PC-3 (cell line): ENCODE results near the gene SHCBP1L. TPM values are rescaled to one million over a fixed set of nuclear protein-coding genes. Genes with fewer than 3 reads are reported as not detected.

Experiments
- ATAC-seq: fragments of 200-7000 bp; cut with Tn5 transposase; 2 replicates; pipeline ENCODE4 v1.9.1; 2020; ENCODE audit warnings: mild to moderate bottlenecking, moderate library complexity
- BruUV-seq: library from RNA; stranded (reverse); fragments of 400-500 nt; replicated peaks from 2 replicates; lab custom pipeline; 2021; lab: Mats Ljungman, UMichigan
- CTCF ChIA-PET: fragments of 300-600 bp; sonication (Branson Sonifier 250); formaldehyde crosslinking; loops from one replicate; lab custom pipeline; 2022; ENCODE audit warnings: antibody characterized with exemption; lab: Charles Lee
- POLR2A ChIA-PET: fragments of 300-600 bp; sonication (Branson Sonifier 250); formaldehyde crosslinking; loops from one replicate; lab custom pipeline; 2022; ENCODE audit warnings: antibody characterized with exemption; ENCODE audit not compliant: unreplicated experiment; lab: Charles Lee
- DNase-seq: peaks from one replicate; pipeline ENCODE4 v3.0.0-alpha.2; 2015
- H2AFZ ChIP-seq: fragments of 300-600 bp; sonication (generic); 2 replicates; pipeline ENCODE4 v1.6.0; 2016; ENCODE audit warnings: antibody characterized with exemption, low read length
- H3F3A ChIP-seq: fragments of 300-600 bp; sonication (generic); one replicate; pipeline ENCODE4 v1.6.0; 2017; ENCODE audit warnings: antibody characterized with exemption, low read length, control low read depth, mild to moderate bottlenecking; ENCODE audit not compliant: unreplicated experiment
- H3K27ac ChIP-seq: fragments of 300-600 bp; sonication (generic); 2 replicates; pipeline ENCODE4 v1.5.1; 2016; ENCODE audit warnings: mild to moderate bottlenecking, low read length
- H3K27me3 ChIP-seq: fragments of 300-600 bp; sonication (generic); 2 replicates; pipeline ENCODE4 v1.6.1; 2016; ENCODE audit warnings: low read length, mixed read lengths
- H3K36me3 ChIP-seq: fragments of 300-600 bp; sonication (generic); 2 replicates; pipeline ENCODE4 v1.6.1; 2016; ENCODE audit warnings: low read depth, mixed run types, low read length, mixed read lengths
- H3K4me1 ChIP-seq: fragments of 300-600 bp; sonication (generic); 2 replicates; pipeline ENCODE4 v1.5.1; 2016; ENCODE audit warnings: low read length; ENCODE audit not compliant: insufficient read depth
- H3K4me2 ChIP-seq: fragments of 300-600 bp; sonication (generic); 2 replicates; pipeline ENCODE4 v1.6.0; 2016; ENCODE audit warnings: low read length
- H3K4me3 ChIP-seq: fragments of 300-600 bp; sonication (generic); 2 replicates; pipeline ENCODE4 v1.5.1; 2016; ENCODE audit warnings: mild to moderate bottlenecking, low read length, mixed read lengths
- H3K79me2 ChIP-seq: fragments of 300-600 bp; sonication (generic); 2 replicates; pipeline ENCODE4 v1.6.1; 2017; ENCODE audit warnings: low read length, mixed read lengths
- H3K9ac ChIP-seq: fragments of 300-600 bp; sonication (generic); 2 replicates; pipeline ENCODE4 v1.6.0; 2016; ENCODE audit warnings: mild to moderate bottlenecking, low read length
- H3K9me2 ChIP-seq: fragments of 300-600 bp; sonication (generic); replicated peaks from 2 replicates; pipeline ENCODE4 v1.6.1; 2016; ENCODE audit warnings: mixed run types, low read length, mixed read lengths
- H3K9me3 ChIP-seq: fragments of 300-600 bp; sonication (generic); 2 replicates; pipeline ENCODE4 v1.6.1; 2016; ENCODE audit warnings: low read length, mixed read lengths
- H4K20me1 ChIP-seq: fragments of 300-600 bp; sonication (generic); 2 replicates; pipeline ENCODE4 v1.6.1; 2016; ENCODE audit warnings: low read length, mixed read lengths
- CTCF ChIP-seq: fragments of 300-600 bp; sonication (generic); conservative IDR thresholded peaks from 2 replicates; pipeline ENCODE4 v1.5.1; 2017; ENCODE audit warnings: antibody characterized with exemption, low read depth, mild to moderate bottlenecking, low read length
- EZH2 ChIP-seq: fragments of 300-600 bp; sonication (generic); IDR thresholded peaks from one replicate; pipeline ENCODE4 v1.6.1; 2017; ENCODE audit warnings: antibody characterized with exemption, mild to moderate bottlenecking, low read length; ENCODE audit not compliant: unreplicated experiment
- EZH2phosphoT487 ChIP-seq: fragments of 300-600 bp; sonication (generic); IDR thresholded peaks from 2 replicates; pipeline ENCODE4 v1.6.1; 2018; ENCODE audit warnings: mild to moderate bottlenecking, antibody characterized with exemption, low read length, borderline replicate concordance
- intact Hi-C: fragments of 100-400 bp; cut with micrococcal nuclease; formaldehyde crosslinking; loops from 2 replicates; pipeline ENCODE4 v1.9.0; 2023
- total RNA-seq: library from RNA; depleted of rRNA; stranded (reverse); fragments of >200 nt; gene quantifications from 2 replicates; pipeline ENCODE4 v1.2.3, GENCODE V29; 2014

SHCBP1L gene
- total RNA-seq, 1 experiment from 2014 or later = not detected

DNA sequence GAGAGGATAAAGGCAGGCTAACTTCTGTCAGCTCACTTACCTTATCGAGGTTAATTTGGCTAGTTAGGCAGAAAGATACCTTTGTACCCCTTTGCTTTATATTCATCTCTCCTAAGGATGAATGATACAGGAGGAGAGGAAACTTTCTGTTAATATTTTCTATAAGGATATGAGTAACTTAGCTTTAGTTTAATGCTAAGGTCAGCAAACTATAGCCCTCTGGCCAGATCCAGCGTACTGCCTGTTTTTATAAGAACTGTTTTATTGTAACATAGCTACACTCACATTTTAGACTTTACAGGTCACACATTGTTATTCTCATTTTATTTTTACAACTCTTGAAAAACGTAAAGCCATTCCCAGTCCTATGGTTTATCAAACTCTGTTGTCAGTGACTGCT lies 95.8 kb downstream of the SHCBP1L start:
- no peak overlapping the region for H3K27ac ChIP-seq
- H3K4me3 ChIP-seq = no peak overlapping the region
- no peak overlapping the region for H3K4me2 ChIP-seq
- ChIA-PET CTCF (no interaction called here), POLR2A (no interaction called here)
- no peaks in the 10 kb centered on the region for H3K27me3 ChIP-seq
- no TSS peak for BruUV-seq
- H3F3A ChIP-seq = no peaks in the 10 kb centered on the region
- DNase-seq = no peak
- peaks cover 21% of the 10 kb centered on the region for H4K20me1 ChIP-seq
- intact Hi-C loops = no loop called here
- H3K9me2 ChIP-seq = no peaks in the 10 kb centered on the region
- H3K9ac ChIP-seq = no peak overlapping the region
- no peak overlapping the region for H2AFZ ChIP-seq
- no peaks in the 10 kb centered on the region for H3K4me1 ChIP-seq
- H3K79me2 ChIP-seq = peaks cover 18% of the 10 kb centered on the region
- peaks cover 95% of the 10 kb centered on the region for H3K36me3 ChIP-seq
- TF ChIP-seq CTCF = no peak
- TF ChIP-seq EZH2phosphoT487 = no peak
- no peak for TF ChIP-seq EZH2
- ATAC-seq = no peak
- H3K9me3 ChIP-seq = no peaks in the 10 kb centered on the region

DNA sequence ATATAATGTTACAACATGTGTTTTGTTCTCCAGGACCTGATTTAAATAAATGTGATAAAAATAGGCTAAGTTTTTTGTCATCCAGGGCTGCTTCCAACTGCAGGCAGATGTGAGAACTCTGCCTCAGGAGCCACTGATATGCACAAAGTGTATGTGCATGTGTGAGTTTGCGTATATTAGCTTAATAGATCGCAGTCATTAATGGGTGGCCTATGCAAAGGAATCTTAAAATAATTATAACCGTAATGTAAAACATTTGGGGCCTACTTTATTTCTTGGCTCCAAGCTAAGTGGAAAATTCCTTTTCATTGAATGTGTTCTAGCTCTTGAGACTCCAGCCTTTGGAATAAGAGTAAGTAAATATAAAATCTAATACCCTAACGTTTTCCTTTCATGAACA lies 97.1 kb downstream of the SHCBP1L start:
- CTCF ChIA-PET = no interaction called here

GRCh38 chr1:182851825-182852224 lies 101.1 kb downstream of the SHCBP1L start:
- Histone ChIP-seq H3K27me3 (no peaks in the 10 kb centered on the region), H4K20me1 (peaks cover 50% of the 10 kb centered on the region), H3K9me3 (no peaks in the 10 kb centered on the region), H3K4me1 (no peaks in the 10 kb centered on the region), H2AFZ (no peak overlapping the region), H3K9me2 (no peaks in the 10 kb centered on the region), H3K4me3 (no peak overlapping the region), H3K79me2 (peaks cover 64% of the 10 kb centered on the region), H3F3A (no peaks in the 10 kb centered on the region), H3K9ac (no peak overlapping the region), H3K36me3 (peaks cover 93% of the 10 kb centered on the region), H3K27ac (no peak overlapping the region), H3K4me2 (no peak overlapping the region)
- POLR2A ChIA-PET = no interaction called here
- no peak for TF ChIP-seq EZH2
- TF ChIP-seq EZH2phosphoT487 = no peak
- no peak for TF ChIP-seq CTCF
- ATAC-seq = no peak
- CTCF ChIA-PET = no interaction called here
- no TSS peak for BruUV-seq
- intact Hi-C loops = no loop called here
- no peak for DNase-seq

More for the DNA sequence above, 97.1 kb downstream of the SHCBP1L start:
- DNase-seq = no peak
- Histone ChIP-seq H3K27me3 (no peaks in the 10 kb centered on the region), H3K4me3 (no peak overlapping the region), H3F3A (no peaks in the 10 kb centered on the region), H3K4me1 (no peaks in the 10 kb centered on the region), H3K9ac (no peak overlapping the region), H3K27ac (no peak overlapping the region), H2AFZ (no peak overlapping the region), H3K79me2 (peaks cover 24% of the 10 kb centered on the region), H3K9me2 (no peaks in the 10 kb centered on the region), H3K36me3 (peaks cover 95% of the 10 kb centered on the region), H3K4me2 (no peak overlapping the region), H3K9me3 (no peaks in the 10 kb centered on the region), H4K20me1 (peaks cover 21% of the 10 kb centered on the region)
- ATAC-seq = no peak
- intact Hi-C loops = no loop called here
- no peak for TF ChIP-seq EZH2phosphoT487
- TF ChIP-seq CTCF = no peak
- TF ChIP-seq EZH2 = no peak
- POLR2A ChIA-PET = no interaction called here
- TSS peak; percentile 3 for BruUV-seq
